ENCODE data around the gene VCP.

DNA sequence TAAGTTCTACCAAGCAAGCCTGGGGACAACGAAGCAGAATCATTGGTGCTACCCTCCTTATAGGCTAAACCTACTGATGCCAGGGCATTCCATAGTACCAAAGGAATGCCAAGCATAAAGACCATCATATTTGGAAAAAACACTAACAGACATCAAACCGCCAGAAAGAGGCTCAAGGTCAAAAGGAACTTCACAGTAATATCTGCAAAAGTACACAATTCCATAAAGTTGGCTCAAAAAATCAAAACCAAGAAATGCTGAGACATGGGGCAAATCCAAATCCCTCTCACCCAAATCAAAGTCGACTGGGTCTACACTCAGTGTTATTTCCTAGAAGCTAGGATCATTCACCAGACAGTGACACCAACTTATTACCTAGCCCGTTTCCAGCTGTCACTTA is 3.4 kb downstream of the VCP start:
- TF ChIP-seq POLR2A (IDR thresholded peaks at IDR 0.05; ENCODE audit: extremely low read depth, insufficient read length) (no peak), MYC (IDR thresholded peaks at IDR 0.05; ENCODE audit: low read depth, low read length) (no peak)
- TF ChIP-seq, protein P1, sequence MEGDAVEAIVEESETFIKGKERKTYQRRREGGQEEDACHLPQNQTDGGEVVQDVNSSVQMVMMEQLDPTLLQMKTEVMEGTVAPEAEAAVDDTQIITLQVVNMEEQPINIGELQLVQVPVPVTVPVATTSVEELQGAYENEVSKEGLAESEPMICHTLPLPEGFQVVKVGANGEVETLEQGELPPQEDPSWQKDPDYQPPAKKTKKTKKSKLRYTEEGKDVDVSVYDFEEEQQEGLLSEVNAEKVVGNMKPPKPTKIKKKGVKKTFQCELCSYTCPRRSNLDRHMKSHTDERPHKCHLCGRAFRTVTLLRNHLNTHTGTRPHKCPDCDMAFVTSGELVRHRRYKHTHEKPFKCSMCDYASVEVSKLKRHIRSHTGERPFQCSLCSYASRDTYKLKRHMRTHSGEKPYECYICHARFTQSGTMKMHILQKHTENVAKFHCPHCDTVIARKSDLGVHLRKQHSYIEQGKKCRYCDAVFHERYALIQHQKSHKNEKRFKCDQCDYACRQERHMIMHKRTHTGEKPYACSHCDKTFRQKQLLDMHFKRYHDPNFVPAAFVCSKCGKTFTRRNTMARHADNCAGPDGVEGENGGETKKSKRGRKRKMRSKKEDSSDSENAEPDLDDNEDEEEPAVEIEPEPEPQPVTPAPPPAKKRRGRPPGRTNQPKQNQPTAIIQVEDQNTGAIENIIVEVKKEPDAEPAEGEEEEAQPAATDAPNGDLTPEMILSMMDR (IDR thresholded peaks at IDR 0.05; ENCODE audit: low read depth, low read length), result no peak

Measured in NB4 (cell line).